SH-SY5Y (cell line): ENCODE results near the gene GSE1.

Source experiments
- GATA2 ChIP-seq: IDR thresholded peaks from 2 replicates; pipeline ENCODE4 v1.6.1; 2011; ENCODE audit warnings: mild to moderate bottlenecking, low read depth, low read length
- GATA3 ChIP-seq: IDR thresholded peaks from 2 replicates; pipeline ENCODE4 v1.6.1; 2011; ENCODE audit warnings: low read depth, mild to moderate bottlenecking, low read length, moderate library complexity

GRCh38 chr16:85722128-85722893 lies 109.2 kb downstream of the GSE1 start:
- TF ChIP-seq GATA2 (no peak), GATA3 (no peak)
